Measurements from ENCODE around the gene CCR4. TPM values are rescaled to one million over a fixed set of nuclear protein-coding genes. Genes with fewer than 3 reads are reported as not detected.

The CCR4 gene
- total and polyA plus RNA-seq, 2 of the 4 experiments (the other 2 are of a cell fraction) = not detected

GRCh38 chr3:32990116-32990515, 38.7 kb downstream of the CCR4 start:
- Histone ChIP-seq H3K56ac (ENCODE audit: extremely low read depth, insufficient read depth, low read length) (no peak overlapping the region), H2BK15ac (ENCODE audit: low read depth, low read length) (no peak overlapping the region), H3K4me2 (ENCODE audit: low read depth, low read length) (no peak overlapping the region), H4K91ac (ENCODE audit: insufficient read depth, low read depth, low read length) (no peak overlapping the region), H2AK5ac (ENCODE audit: low read depth, low read length) (no peak overlapping the region), H2AFZ (replicated peaks; ENCODE audit: low read length, poor library complexity) (no peak overlapping the region), H2BK20ac (ENCODE audit: low read depth, low read length) (no peak overlapping the region), H2BK120ac (ENCODE audit: low read depth, low read length) (no peak overlapping the region), H3K18ac (ENCODE audit: low read depth, low read length) (no peak overlapping the region), H3K79me1 (ENCODE audit: low read depth in 1 of 2, low read length in 2 of 2) (no peaks in the 10 kb centered on the region), H3K23ac (ENCODE audit: low read depth, low read length) (no peak overlapping the region), H3K36me3 (ENCODE audit: control insufficient read depth, insufficient read depth, low read length) (no peaks in the 10 kb centered on the region), H2AK9ac (replicated peaks; ENCODE audit: low read depth, low read length, poor library complexity) (no peak overlapping the region), H3K4me1 (ENCODE audit: control insufficient read depth, insufficient read depth, low read length) (no peaks in the 10 kb centered on the region), H4K5ac (ENCODE audit: low read depth, low read length) (no peak overlapping the region), H3K4ac (ENCODE audit: low read depth, low read length) (no peak overlapping the region), H3K27ac (ENCODE audit: insufficient read depth, low read length) (no peak overlapping the region), H3K14ac (replicated peaks; ENCODE audit: low read depth, low read length) (no peak overlapping the region), H3K9me3 (ENCODE audit: control insufficient read depth, insufficient read depth, low read length) (no peaks in the 10 kb centered on the region), H4K8ac (ENCODE audit: low read depth in 2 of 2, low read length in 2 of 2) (no peak overlapping the region), H2BK5ac (ENCODE audit: low read depth, low read length, poor library complexity, severe bottlenecking) (no peak overlapping the region), H3K9ac (ENCODE audit: low read depth, low read length) (no peak overlapping the region), H3K4me3 (ENCODE audit: insufficient read depth, low read depth, low read length) (no peak overlapping the region), H4K20me1 (ENCODE audit: insufficient read depth, low read length) (no peaks in the 10 kb centered on the region), H3K27me3 (ENCODE audit: control insufficient read depth, insufficient read depth, low read length) (no peaks in the 10 kb centered on the region; the same call in 1 of the 2 replicates), H3K9me1 (ENCODE audit: insufficient read depth, low read length) (no peaks in the 10 kb centered on the region)
- no CpG with 5 or more reads among the region's 2 CpGs for WGBS, 2 experiments (ENCODE audit: extremely low coverage in 2 of 2, insufficient read length in 1 of 2)
- dilution Hi-C loops (cut with HindIII; ENCODE audit: low sequenced_read_pairs, unreplicated experiment) = no loop called here
- DNase-seq = no peak
- in situ Hi-C loops (cut with MboI; ENCODE audit: low sequenced_read_pairs) = no loop called here
- ChIA-PET POLR2A (ENCODE audit: unreplicated experiment) (no interaction called here), CTCF (no interaction called here)
- intact Hi-C loops (cut with micrococcal nuclease) = no loop called here
- TF ChIP-seq NFE2L2 (IDR thresholded peaks at IDR 0.05; ENCODE audit: low read depth, low read length) (no peak), BHLHE40 (IDR thresholded peaks at IDR 0.05; ENCODE audit: low read depth, low read length) (no peak), MAFK (IDR thresholded peaks at IDR 0.05; ENCODE audit: low read depth, low read length) (no peak), RCOR1 (IDR thresholded peaks at IDR 0.05; ENCODE audit: insufficient replicate concordance, low read length) (no peak), SMC3 (IDR thresholded peaks at IDR 0.05; ENCODE audit: low read depth, low read length) (no peak), ELK1 (IDR thresholded peaks at IDR 0.05; ENCODE audit: borderline replicate concordance, low read depth, low read length) (no peak)
- no peak for ATAC-seq (ENCODE audit: low read depth)
- BruUV-seq (replicated peaks) = no TSS peak
